ENCODE results near the gene COX7A2L. TPM values are rescaled to one million over a fixed set of nuclear protein-coding genes. Genes with fewer than 3 reads are reported as not detected.
"Not testable (repeated sequence)": the region's sequence is repeated elsewhere in the genome, so short reads cannot be mapped to it uniquely, and the experiment has no call there.

The COX7A2L gene, protein sequence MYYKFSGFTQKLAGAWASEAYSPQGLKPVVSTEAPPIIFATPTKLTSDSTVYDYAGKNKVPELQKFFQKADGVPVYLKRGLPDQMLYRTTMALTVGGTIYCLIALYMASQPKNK
- polyA plus RNA-seq (ENCODE audit: insufficient read length in 4 of 4), result 100 to 1,000 TPM; 188 to 234 (median 195) TPM

DNA sequence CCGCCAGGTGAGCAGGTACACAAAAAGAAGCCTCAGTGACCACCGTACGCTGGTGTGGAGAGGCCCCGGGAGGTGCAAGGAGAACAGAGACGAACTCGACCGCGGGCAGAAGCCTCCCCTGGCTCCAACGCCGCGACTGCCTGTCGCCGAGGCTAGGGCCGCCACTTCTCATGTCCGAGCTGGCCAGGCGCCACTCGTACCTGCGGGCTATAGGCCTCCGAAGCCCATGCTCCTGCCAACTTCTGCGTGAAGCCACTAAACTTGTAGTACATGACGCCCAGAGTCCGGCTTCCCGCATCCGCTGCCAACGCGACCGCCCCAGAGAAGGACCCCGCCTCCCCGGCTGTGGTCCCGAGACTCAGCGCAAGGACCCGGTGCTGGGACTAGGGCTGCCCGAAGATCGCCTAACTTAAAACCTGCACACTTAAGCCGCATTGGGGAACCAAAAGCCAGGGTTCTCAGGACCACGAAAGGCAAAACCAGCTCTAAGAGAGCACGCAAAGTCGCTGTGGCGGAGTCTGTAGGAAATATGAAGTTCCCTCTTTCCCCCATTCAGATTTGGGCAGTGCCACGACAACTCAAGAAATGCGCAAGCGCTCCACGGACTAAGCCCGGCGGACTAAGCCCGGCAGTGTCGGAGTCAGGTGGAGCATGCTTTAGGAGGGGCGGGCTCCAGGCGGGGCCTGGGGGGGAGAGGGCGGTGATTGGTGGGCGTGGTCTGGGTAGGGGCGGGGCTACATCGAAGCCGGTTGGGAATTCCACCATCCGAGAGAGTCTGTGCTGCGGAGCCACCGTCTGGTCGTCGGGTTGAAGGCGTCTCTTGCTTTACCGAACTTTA lies at the start of gene COX7A2L:
TSS of gene COX7A2L (minus strand) at position 328 of the 838 bp plus-strand sequence. CDS start at position 272, 56 bp downstream.
- peak; percentile 90 to 98 (median 94) for DNase-seq (ENCODE audit: low read depth in 4 of 4, low spot score in 3 of 4)

DNA sequence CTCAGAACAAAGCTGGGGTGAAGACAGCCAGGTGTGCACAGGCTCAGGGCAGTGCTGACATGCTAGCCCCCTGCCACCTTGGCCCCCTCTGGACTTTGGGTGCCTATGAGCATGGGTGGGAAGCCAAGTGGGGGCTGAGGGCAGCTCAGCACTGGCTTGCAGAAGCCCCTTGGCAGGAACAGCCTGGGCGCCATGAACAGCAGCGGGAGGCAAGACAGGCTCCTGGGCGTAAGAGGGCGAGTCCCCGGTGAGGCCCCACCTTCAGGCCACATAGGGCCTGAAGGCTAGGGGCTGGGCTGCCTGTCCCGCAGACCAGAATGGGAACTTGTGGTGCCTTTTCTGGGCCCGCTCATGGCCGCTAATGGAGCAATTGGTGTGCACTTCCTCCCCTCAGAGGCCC lies 47.0 kb upstream of the COX7A2L start:
- DNase-seq (ENCODE audit: low read depth in 4 of 4, low spot score in 3 of 4), result no peak

DNA sequence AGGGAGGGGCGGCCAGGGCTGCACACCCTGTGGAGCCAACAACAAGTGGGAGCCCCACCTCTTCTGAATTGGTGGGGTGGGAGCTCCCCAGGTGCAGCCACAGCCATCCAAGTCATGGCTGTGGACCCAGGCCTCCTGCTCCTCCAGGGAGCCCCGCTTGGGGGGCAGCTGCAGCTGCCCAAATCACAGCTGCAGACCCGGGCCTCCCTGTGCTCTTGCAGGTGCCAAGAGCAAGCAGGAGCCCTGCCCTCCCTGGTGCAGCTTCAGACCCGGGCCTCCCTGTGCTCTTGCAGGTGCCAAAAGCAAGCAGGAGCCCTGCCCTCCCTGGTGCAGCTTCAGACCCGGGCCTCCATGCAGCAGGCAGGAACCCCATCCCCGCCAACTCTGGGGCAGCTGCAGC lies 46.5 kb upstream of the COX7A2L start:
- no peak for DNase-seq (ENCODE audit: low read depth in 4 of 4, low spot score in 3 of 4)

DNA sequence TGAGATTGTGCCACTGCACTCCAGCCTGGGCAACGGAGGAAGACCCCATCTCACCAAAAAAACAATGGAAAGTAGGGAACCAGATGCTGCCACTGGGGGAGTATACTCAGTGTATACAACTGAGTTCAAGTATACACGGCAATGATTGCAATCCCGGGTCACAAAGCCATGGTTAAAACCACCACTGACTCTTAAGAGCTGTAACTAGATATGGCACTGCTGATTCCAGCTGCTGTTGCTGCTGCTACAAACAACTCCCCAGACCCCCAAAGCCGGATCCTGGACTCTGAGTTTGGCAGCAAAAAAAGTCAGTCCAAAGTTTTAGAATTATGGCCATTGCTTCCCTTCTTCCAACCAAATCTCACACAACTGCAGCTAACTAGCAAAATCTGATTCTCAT lies 43.7 kb upstream of the COX7A2L start:
- DNase-seq (ENCODE audit: low read depth in 4 of 4, low spot score in 3 of 4), result no peak

DNA sequence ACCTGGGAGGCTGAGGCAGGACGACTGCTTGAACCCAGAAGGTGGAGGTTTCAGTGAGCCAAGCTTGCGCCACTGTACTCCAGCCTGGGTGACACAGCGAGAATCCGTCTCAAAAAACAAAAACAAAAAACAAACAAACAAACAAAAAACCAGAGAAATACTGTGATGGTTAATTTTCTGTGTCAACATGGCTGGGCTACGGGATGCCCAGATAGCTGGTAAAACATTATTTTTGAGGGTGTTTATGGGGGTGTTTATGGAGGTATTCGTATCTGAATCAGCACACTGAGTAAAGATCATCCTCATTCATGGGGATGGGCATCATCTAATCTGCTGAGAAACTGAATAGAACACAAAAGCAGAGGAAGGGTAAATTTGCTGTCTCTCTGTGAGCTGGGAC lies 40.8 kb upstream of the COX7A2L start:
- no peak for DNase-seq (ENCODE audit: low read depth in 4 of 4, low spot score in 3 of 4)

DNA sequence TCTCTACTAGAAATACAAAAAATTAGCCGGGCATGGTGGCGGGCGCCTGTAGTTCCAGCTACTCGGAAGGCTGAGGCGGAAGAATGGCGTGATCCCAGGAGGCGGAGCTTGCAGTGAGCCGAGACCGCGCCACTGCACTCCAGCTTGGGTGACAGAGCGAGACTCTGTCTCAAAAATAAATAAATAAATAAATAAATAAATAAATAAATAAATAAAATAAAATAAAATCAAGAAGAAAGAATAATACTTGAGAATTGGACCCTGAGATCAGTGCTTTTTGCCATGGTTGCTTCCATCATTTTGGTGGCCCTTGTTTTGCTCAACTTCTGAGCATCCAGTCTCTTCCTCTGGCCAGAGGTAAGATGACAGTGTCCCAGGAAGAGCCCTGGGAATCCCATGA lies 37.0 kb upstream of the COX7A2L start:
- not testable (repeated sequence) for DNase-seq (ENCODE audit: low read depth in 4 of 4, low spot score in 3 of 4)

DNA sequence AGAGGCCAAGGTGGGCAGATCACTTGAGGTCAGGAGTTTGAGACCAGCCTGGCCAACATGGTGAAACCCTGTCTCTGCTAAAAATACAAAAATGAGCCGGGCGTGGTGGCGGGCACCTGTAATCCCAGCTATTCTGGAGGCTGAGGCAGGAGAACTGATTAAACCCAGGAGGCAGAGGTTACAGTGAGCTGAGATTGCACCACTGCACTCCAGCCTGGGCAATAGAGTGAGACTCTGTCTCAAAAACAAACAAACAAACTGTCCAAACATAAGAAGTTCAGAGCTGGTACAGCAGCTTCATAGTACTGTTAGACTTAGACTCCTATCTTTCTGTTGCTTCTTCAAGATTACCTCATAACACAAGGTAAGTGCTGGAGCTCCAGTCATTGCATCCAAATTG lies 32.3 kb upstream of the COX7A2L start:
- not testable (repeated sequence) for DNase-seq (ENCODE audit: low read depth in 4 of 4, low spot score in 3 of 4)

DNA sequence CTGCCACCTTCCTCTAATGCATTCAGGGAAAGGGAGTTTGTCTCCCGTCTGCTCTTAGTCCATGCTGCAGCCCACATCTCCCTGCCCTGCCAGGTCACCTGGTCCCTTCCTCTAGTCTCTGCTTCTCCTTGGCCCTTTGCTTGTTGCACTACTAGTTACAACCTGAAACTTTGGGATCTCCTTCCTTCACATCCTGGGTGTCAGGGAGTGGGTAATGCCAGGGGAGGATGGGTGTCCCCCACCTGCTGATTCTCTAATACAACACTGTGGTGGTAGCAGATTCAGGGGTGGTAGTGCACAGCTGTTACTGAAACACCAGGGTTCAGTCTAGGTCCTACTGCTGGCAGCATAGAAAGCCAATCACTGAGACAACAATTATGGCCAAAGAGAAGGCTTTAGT lies 31.2 kb upstream of the COX7A2L start:
- DNase-seq (ENCODE audit: low read depth in 4 of 4, low spot score in 3 of 4), result no peak

DNA sequence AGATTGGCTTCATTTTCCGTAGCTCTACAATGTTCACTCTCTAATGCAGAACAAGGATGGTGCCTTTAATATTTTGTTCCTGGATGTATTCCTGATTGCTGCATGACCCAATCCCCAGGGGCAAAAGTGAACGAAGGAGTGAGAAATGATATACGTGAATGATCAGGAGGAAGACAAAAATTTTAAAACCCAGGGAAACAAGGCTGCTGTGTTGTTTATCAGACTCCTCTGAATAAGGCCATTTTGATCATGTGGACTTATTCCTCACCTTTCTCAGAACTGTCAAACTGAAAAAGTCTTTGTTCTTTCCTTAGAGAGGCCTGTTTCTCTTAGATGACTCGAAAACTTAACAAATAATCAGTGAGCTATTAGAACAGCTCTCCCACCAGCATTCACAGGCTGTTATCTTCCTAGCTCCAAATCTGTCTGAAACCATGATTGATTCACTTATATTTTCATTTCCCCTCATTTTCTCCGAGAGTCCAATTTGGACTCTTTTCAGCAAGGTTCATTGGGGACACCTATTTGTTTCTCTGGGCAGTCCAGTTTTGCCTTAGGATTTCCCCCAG lies 29.5 kb upstream of the COX7A2L start:
- DNase-seq (ENCODE audit: low read depth in 4 of 4, low spot score in 3 of 4), result no peak

DNA sequence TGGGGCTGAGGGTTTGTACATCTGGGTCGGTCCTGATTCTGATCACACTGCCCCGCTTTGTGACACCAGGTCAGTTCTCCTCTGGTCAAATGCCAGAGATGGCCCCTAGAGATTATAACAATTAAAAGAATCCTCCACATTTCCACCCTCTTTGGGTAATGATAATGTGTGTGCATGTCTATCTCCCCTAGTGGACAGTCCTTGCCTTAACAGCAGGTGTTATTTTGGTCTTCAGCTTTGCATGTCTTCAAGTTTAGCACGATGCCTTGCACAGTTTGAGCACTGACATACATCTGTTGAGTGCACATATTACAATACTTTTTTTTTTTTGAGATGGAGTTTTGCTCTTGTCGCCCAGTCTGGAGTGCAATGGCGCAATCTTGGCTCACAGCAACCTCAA lies 25.7 kb upstream of the COX7A2L start:
- DNase-seq (ENCODE audit: low read depth in 4 of 4, low spot score in 3 of 4), result no peak

DNA sequence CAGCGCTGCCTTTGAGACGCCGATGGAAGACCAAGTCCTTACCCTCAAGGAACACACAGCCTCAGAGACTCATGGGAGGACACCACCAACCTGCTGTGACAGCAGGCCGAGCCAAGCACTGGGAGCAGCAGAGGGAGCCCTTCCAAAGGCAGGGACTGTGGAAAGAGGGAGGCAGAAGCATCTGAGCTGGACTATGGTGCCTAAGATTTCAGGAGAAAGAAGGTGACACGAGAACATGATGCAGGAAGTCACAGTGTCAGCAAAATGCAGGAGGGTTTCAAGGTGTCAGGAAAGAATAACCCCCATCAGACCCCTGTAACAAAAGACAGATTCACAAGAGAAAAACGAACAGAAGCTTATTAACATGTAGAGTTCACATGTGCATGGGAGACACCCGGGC lies 24.2 kb upstream of the COX7A2L start:
- DNase-seq (ENCODE audit: low read depth in 4 of 4, low spot score in 3 of 4), result no peak

DNA sequence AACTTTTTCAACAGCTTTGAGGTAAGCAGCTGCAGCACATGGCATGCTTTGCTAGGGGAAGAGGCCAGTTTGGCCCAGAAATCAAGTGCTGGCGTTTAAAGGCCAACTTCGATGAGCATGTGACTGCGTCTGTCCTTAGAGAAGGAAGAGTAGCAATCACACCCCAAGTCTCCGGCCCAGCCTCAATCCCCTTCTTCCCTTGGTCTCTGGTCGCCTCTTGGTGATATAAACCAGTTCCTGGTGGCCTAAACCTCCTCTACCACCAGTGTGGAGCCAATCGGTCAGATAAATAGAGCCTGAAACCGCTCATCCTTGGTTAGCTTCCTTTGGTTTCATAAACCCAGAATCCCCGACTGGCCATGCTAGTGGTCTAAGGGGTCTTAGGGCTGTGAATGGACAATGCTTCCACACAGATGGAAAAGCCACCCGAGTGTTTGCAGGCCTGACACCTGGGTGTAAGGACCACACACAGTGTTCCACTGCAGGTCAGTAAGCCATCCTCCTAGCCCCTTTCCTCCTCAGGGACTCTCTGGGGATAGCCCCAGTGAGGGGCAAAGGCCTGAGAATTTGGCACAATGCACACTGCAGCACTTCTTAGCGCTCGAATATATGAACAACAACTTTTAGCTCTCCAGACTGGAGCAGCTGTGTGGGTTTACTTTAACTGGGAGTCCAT lies 23.0 kb upstream of the COX7A2L start:
- no peak for DNase-seq (ENCODE audit: low read depth in 4 of 4, low spot score in 3 of 4)

DNA sequence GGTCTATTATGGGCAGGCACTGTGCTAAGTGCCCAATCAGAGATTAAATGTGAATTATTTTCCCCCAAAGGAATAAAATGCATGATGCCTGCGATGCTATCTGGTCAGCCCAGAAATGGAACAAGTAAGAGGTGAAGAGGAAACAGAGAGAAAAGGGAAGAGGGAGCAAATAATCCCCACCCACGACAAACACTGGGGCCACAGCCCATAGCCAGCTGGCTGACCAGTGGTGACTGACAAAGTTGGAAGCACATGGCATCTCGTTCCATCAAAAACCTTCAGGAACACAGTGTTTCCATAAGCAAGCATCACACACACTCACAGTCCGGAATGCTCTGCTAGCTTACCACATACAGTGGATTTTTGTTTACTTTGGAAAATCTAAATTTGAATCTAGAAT lies 21.1 kb upstream of the COX7A2L start:
- DNase-seq (ENCODE audit: low read depth in 4 of 4, low spot score in 3 of 4), result no peak

DNA sequence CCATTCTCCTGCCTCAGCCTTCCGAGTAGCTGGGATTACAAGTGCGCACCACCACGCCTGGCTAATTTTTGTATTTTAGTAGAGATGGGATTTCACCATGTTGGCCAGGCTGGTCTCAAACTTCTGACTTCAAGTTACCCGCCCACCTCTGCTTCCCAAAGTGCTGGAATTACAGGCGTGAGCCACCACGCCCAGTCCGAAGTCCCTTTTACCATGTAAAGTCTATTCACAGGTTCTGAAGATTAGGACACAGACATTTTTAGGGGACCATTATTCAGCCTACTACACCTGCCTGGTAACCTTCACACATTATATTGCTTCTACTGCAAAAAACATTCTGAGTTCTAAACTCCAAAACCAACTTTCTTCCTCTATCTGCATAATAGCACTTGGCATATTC lies 19.0 kb upstream of the COX7A2L start:
- DNase-seq (ENCODE audit: low read depth in 4 of 4, low spot score in 3 of 4), result not testable (repeated sequence)

DNA sequence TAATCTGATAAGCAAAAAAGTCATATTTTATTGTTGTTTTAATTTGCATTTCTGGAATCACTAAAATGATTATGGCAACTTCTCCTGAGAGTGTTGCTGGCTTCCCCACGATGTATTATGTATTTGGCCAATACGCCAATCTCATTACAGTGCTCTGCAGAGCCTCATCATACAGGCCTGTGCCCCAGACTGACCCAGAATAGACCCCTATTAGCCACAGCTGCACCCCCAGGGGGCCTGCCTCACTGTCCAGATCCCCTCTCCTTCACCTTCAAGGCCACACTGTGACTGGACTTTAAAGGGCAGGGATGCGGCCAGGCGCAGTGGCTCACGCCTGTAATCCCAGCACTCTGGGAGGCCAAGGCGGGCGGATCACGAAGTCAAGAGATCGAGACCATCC lies 17.4 kb upstream of the COX7A2L start:
- DNase-seq (ENCODE audit: low read depth in 4 of 4, low spot score in 3 of 4), result no peak

DNA sequence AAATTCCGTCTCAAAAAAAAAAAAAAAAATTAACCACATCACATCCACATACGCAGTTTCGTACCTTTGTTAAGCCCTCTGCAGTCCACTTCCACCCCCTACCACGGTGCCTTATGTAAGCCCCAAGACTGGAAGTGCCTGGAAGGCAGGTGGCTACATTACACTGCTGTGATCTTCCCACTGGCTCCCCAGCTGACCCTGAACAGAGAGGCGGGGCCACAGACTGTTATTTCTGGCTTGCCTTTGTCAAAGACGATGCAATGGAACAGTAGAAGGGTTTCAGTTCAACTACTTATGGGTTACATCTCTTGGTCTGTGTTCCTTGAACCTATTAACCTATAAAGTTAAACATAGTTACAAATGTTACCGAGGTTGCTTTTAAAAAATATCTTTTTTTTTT lies 15.7 kb upstream of the COX7A2L start:
- no peak for DNase-seq (ENCODE audit: low read depth in 4 of 4, low spot score in 3 of 4)

DNA sequence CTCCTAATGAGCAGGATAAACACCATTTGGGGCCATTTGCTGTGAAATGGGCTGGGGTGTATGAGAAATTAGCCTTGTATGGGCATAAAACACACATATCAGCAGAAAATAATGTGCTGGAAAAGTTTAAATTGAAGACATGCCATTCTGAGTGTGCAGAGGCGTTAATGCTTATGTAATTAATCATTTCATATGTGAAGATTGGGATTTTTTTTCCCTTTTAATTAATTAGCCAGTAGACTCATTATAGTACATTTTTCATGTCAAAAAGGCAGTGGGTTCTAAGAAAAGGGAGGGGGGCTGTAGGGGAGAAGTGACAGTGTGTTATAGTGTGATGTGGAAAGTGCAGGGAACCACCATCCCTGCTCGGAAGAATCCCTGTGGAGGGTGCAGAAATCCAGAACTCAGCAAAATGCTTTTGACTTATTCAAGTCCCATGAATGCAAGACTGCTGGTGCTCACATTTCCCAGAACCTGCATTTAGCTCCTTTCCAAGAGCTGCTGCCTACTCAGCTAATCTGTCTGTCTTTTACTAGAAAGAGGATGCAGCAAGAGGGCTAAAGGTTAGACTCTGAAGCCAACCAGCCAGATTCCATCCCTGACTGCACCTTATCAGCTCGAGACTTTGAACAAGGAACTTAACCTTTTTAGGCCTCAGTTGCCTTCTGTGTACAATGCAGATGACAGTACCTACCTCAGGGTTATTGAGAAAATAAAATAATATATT lies 11.6 kb upstream of the COX7A2L start:
- DNase-seq (ENCODE audit: low read depth in 4 of 4, low spot score in 3 of 4), result no peak

DNA sequence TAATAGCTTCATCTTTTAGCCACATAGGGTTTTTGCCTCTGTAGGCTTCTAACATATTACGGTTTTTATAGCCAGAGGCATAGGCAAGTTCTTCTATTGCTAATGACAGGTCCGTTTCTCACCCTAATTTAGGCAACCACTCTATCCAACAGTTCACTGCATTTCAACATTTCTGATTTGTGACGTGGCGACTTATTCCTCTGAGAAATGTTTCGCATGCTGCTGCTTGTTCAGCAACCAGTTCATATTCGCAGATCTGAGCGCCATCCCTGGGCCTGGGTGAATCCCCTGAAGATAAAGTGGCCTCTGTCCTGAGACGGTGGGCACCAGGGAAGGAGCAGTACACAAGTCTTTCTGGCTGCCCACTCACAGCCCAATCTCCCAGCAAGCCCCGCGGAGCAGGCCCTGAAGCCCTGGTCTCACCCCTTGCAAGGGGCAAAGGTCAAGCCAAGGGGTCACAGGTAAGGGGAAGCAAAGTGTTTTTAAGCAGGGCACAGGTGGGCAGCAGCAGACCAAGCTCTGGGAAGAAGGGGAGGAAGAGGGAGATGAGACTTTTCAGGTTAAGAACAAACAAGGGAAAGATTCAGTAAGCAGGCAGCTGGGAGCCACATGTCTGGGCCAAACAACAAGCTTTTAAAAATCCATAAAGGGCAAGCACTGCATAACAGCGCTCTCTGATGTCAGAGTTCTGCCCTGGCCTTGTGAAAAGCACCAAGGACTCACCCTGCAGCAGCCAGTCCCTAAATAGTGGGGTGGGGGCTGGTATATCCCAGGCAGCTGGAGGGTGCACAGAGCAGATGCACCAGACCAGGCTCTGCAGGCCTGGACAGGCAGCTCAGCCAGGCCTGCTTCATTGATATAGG lies 10.8 kb upstream of the COX7A2L start:
- no peak for DNase-seq (ENCODE audit: low read depth in 4 of 4, low spot score in 3 of 4)

DNA sequence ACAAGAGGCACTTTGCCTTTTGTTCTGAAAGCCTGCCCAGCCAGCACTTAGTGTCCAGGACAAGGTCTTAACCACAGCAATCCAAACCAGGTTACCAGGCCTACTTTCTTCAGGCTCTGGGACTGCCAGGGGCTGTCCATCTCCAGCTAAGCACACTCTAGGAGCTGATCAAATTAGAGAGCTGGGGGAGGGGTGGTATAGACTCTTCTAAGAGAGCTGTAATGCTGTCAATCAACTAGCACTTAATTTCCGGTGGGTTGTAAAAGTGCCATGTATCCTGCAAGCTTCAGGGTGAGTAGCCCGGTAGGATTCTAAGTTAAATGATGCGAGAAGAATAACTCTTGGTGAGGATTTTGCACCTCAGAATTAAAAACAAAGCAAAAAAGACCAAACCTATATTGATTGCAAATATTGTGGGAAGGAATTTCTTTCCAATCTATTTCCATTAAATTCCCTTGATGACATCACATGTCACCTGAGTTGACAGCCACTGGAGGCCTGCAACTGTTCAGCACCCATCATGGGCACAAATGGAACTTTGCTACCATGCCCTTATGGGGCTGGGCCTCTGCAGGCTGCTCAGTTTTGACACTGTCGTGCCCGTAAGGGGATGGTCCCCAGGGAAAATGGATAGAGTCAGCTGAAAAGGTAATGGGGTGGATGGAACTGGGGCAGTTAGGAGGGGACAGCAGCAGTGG lies 8.7 kb upstream of the COX7A2L start:
- peak; percentile 74 to 93 (median 84) for DNase-seq (ENCODE audit: low read depth in 4 of 4, low spot score in 3 of 4)

All from right renal pelvis (tissue), 4 donors.